HG03457 (cell line): ENCODE measurements around the gene BRSK1.
A peak's percentile ranks its signal among the peaks of the same experiment; 100 is the strongest.
"Not testable (repeated sequence)": the region's sequence is repeated elsewhere in the genome, so short reads cannot be mapped to it uniquely, and the experiment has no call there.

Experiments
- ATAC-seq: cut with Tn5 transposase; IDR thresholded peaks from one replicate; pipeline ENCODE4 v1.9.1; 2021; ENCODE audit warnings: moderate number of reproducible peaks; ENCODE audit not compliant: unreplicated experiment

BRSK1 gene

DNA sequence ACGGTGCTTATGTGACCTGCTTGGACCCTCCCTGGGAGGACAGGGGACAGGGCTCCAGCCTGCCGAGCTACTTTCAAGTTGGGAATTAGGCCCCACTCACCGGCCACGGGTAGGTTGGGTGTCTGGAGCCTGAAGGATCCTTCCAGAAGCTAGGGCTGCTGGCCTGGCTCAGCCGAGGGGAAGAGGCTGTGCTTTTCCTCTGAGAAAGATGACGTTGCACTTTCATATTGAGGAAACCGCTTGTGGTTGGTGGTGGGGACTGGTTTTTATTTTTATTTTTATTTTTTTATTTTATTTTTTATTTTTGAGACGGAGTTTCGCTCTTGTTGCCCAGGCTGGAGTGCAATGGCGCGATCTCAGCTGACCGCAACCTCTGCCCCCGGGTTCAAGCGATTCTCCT lies 41.4 kb downstream of the BRSK1 start, which contains the start of gene TMEM150B:
Gene TMEM150B, minus strand, starts transcription at position 170 of the 400 bp plus-strand sequence. CDS start 4,305 bp downstream, outside the sequence.
- no peak for ATAC-seq

DNA sequence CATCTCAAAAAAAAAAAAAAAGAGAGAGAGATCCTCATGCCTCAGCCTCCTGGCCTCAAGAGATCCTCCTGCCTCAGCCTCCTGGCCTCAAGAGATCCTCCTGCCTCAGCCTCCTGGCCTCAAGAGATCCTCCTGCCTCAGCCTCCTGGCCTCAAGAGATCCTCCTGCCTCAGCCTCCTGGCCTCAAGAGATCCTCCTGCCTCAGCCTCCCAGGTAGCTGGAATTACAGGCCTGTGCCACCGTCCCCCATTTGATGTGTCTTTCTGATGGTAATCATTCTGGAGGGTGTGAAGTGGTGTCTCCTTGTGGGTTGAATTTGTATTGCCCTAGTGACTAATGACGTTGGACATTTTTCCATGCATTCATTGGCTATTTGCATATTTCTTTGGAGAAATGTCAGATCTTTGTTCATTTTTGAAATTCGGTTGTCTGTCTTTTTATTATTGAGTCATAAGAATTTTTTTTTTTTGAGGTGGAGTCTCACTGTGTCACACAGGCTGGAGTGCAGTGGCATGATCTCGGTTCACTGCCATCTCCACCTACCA lies 45.0 kb downstream of the BRSK1 start:
- ATAC-seq = not testable (repeated sequence)

DNA sequence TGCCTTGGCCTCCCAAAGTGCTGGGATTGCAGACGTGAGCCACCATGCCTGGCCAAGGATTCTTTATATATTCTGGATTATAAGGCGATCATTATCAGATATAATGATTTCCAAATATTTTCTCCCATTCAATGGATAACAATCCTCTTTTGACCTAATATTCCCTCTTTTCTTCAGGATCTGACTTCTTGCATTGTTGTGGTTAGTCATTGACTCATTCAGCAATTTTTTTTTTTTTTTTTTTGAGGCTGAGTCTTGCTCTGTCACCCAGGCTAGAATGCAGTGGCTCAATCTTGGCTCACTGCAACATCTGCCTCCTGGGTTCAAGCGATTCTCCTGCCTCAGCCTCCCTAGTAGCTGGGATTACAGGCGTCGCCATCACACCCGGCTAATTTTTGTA lies 46.0 kb downstream of the BRSK1 start:
- not testable (repeated sequence) for ATAC-seq

DNA sequence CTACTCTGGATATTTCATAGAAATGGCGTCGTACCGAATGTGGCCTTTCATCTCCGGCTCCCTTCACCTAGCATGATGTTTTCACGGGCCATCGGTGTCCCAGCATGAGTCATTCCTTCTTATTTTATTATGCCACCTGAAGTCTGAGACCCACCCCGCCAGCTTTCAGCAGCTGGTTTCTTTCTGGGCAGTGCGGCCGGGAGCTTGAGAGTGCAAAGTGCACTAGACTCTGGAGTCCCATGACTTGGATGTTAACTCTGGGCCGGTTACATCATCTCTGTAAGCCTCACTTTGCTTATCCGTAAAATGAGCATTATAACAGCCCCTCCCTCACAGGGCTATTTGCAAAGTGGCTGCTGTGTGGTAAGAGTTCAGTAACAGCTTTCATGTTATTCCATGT lies 50.1 kb downstream of the BRSK1 start:
- ATAC-seq = no peak

DNA sequence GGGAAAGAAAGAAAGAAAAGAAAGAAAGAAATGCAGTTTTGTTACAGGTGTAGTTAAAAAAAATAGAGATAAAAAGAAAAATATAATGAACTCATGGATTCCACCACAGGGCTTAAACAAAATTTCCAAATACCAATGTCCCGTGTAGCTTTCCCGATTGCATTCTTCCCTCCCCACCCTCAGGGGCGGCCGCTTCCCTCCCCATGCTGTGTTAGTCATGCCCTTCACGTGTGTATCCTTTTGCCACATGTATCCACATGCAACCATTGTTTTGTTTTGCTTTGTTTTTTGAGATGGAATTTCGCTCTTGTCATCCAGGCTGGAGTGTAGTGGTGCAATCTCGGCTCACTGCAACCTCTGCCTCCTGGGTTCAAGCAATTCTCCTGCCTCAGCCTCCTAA lies 52.3 kb downstream of the BRSK1 start:
- ATAC-seq = no peak

DNA sequence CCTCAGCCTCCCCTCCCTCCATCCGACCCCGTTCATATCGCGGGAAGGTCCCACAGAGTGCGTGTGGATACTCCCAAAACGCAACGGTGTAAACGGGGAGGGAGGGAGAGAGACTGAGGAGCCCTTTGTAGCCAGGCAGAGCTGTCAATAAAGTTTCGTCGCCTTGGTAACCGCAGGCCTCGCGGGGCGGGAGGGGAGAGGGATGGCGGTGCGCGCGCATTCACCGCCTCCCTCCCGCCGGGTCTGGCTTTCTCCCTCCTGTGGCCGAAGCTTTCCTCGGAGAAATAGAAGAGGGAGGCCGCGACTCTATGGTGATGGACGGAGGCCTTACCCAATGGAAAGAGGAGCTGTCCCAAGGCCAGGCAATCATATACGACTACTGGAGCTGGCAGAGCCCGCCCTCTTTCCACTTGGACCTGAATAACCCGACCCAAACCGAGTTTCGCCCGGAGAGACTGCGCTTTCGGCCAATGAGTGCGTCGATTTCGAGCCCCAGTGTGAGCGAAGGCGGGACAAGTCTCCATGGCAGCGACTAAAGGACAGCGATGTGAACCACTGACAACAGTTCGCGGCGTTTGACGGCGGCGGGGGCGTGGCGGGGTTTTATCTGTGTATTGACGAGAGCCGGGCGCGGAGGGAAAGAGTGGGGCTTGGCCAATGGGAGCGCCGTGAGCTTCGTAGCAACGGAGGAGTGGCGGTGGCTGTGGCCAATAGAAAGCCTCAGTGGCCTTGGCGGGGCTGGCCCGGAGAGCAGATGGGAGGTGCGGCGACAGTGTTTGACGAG lies 55.5 kb downstream of the BRSK1 start, which contains the start of gene KMT5C:
Gene KMT5C, plus strand, starts transcription at position 772 of the 784 bp plus-strand sequence. CDS start 2,061 bp downstream, outside the sequence.
- peak; percentile 66 for ATAC-seq

DNA sequence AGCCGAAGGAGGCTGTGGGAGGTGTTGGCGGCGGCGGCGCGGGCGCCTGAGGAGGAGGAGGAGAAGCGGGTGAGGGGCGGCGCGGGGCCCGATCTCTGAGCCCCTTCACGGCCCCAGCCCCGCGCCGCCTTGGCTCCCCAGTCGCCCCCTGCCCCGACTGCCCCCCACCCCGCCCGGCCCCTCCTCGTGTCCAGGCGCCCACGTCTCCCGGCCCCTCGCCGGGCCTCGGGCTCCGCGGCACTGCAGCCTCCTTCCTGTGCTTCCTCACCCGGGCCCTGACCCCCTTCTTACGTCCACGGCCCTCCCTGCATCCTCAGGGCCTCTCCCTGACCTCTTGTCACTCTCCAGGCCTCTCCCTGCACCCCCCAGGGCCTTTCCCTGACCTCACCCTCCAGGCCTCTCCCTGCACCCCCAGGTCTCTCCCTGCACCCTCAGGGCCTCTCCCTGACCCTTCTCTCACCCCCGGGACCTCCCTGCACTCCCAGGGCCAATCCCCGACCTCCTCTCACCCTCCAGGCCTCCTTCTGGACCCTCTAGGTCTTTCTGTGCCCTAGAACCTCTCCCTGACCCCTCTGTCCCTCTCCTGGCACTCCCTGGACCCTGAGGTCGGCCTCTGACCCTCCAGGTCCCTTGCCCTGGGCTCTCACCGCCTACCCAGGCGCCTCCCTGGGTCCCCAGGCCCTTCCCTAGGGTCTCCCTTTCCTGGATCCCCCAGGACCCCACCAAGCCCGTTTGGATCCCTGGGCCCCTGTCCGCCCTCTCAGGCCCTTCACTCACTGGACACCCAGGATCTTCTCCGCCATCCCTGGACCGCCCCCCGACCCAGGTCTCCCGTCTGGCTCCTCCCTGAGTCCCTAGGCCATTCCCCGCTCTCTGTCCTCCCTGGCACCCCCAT lies 56.3 kb downstream of the BRSK1 start:
- ATAC-seq = peak; percentile 1

DNA sequence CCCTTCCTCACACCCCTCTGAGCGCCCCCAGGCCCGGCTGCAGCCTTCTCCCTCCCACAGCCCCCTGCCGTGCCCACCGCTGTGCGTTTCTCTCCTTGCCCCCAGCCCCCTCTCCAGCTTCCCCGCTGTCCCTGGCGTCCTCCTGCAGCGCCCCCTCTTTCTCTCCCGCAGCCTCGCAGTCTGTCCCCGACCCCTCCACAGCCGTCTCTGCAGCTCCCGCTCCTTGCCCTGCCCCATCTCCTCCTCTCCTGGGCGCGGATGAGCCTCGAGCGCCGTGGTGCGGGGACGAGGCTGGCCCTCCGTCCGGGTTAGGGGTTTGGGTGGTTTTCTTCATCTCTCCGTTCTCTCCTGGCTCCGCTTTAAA lies 57.0 kb downstream of the BRSK1 start:
- ATAC-seq = no peak

DNA sequence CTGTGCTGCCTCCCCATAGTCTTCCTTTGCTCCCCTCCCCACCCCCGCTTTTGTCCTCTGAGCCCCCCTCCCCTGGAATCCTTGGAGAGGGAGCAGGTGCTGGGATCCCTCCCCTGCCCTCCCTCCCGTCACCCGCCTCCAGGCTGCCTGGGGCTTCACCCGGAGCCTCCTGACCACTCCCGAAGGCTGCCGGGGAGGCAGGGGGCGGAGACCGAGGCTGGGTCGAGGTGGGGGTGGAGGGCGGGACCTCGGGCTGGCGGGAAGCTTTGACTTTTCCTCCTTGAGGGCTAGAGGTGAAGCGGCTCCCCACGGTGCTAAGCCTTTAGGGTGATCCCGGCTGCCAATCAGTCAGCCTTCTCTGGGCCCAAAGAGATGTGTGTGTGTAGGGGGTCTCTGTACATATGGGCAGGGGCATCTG lies 57.4 kb downstream of the BRSK1 start:
- ATAC-seq = no peak

DNA sequence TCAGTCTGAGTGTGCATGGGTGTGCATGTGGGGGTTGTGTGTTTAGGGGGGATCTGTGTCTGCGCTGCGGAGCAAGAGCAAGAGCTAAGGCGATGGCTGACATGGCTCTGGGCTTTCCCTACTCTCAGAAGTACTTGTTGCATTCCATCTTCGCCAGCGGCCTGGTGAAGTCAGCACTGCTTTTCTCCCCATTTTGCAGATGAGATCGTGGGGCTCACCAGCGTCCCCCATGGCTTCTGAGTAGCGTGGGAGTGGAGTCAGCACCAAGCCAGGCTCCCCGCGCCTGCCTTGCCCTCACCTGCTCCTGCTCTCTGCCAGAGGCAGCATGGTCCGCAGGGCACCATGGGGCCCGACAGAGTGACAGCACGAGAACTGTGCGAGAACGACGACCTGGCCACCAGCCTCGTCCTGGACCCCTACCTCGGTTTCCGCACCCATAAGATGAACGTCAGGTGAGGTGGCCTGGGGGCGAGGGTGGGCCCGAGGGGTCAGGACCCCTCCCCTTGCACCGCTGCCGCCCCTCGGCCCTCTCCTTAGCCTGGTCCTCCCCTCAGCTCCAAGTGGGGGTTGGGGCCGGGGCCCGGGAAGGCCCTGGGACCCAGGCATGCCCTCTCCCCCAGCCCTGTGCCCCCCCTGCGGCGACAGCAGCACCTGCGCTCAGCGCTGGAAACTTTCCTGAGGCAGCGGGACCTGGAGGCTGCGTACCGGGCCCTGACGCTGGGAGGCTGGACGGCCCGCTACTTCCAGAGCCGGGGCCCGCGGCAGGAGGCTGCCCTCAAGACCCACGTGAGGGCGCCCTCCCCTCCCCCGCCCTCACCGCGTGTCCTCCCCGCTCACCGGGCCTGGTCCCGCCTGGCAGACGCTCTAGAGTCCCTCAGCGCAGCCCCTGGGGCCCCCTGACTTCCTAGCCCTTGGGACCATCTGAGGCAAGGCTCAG lies 58.1 kb downstream of the BRSK1 start:
- ATAC-seq = no peak

DNA sequence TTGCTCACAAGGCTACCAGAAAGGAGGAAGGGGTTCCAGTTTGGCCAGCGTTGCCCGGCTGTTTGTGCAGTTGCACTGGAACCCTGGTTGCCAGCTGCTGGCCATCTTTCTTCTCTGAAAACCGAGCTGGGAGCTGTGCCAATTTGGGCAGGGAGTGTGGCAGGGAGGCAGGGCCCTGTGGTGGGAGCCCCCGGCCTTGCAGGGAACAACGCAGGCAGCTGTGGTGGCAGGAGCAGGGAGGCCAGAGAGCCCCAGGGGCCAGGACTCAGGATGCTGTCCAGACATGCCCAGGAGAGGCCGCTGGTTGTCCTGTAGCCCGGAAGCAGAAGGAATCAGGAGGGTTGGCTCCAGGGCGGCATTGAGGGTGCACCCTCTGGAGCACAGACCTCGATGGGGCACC lies 60.6 kb downstream of the BRSK1 start:
- no peak for ATAC-seq

DNA sequence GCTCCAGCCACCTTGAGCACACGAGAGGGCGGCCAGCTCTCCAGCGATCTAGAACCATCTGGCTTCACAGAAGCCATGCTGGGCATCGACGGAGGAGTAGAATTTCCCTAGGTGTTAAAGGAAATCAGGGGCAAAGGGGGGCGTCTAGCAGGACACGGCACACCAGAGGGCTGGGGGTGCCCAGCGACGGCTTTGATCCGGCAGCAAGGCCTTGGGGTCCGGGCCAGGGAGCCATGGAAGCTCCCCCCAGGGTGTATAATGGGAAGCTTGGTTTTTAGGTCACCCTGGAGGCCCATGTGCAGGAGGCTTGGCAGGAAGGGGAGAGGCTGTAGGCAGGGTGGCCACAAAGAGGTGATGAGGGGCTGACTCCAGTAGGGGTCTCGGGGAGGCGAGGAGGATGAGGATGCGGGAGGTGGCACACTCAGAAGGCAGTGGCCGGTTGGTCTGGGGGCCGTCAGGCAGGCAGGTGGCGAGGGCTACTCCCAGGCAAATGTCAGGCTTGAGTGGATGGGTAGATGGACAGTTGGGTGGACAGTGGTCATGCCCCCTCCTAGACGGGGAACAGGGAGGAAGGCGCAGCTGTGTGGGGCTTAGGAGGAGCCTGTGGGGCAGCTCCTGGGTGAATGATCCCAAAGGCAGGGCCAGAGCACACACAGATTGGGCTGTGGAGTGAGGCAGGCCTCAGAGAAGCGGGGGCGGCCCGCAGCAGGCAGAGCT lies 61.5 kb downstream of the BRSK1 start:
- ATAC-seq = no peak

DNA sequence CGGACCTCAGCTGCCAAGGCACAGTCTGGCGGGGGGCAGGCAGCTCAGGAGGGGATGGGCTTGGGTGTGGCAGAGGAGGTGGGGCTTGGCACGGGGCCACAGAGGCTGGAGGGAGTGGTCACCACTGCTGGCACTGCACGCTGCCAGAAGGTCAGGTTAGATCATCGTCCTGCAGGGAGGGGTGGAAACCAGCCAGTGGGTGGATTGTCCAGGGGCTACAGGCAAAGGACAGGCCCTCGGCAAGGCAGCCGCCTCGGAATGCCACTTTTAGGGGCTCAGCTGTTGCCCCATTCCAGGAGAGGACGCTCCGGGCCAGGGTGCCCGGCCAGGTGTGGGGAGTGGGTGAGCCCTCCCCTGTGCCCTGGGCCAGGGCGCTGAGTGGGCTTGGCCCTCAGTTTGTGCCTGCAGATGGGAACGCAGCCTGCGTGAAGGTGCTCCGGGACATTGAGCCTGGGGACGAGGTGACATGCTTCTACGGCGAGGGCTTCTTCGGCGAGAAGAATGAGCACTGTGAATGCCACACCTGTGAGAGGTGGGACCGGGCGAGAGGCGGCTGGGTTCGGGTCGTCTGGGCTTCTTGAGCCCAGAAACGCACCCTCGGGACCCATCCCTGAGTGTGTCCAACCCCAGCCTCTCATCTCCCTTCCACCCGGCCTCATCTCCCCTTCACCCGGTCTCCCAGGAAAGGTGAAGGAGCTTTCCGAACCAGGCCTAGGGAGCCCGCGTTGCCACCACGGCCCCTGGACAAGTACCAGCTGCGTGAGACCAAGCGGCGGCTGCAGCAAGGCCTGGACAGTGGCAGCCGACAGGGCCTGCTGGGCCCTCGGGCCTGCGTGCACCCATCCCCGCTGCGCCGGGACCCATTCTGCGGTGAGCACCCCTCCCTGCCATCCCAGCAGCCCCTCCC lies 62.3 kb downstream of the BRSK1 start:
- ATAC-seq = no peak

DNA sequence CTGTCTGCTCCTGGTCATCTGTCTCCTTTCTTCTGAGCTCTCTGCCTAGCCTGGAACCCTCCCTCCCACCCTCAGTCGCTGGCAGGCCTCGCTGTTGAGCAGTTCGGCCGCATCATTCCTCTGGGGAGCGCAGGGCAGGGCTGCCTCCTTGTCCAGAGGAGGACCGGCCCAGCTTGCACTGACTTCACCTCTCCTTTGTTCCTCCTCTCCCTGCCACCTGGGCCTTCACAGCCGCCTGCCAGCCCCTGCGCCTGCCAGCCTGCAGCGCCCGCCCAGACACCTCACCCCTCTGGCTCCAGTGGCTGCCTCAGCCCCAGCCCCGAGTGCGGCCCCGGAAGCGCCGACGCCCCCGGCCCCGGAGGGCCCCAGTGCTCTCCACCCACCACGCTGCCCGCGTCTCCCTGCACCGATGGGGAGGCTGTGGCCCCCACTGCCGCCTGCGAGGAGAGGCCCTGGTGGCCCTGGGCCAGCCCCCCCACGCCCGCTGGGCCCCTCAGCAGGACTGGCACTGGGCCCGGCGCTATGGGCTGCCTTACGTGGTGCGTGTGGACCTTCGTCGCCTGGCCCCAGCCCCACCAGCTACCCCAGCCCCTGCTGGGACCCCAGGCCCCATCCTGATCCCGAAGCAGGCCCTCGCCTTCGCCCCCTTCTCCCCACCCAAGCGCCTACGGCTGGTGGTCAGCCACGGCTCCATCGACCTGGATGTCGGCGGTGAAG lies 63.1 kb downstream of the BRSK1 start:
- no peak for ATAC-seq

DNA sequence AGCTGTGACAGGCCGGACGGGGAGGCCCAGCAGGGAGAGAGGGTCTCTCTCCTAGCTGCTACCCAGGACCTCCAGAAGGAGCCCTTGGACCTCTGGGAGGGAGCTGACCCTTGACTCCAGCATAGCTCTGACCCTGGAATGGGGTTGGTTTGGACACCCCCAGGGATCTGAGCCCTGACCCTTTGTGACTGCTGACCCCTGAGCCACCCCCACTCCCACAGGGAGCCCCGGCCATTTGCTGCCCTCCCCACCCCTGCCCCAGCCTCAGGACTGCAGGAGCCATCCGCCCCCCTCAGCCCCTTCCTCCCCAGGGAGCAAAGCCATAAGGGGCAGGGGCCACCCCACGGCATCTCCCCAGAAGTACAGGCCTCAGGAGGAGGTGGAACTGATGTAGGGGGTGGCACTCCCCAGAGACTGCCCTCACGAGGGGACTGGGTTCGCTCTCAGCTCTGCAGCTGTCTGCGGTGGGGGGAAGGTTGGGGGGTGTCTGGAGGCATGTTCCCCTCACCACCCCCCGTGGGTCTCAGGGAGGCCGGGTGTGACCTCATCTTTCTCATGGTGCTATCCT lies 63.7 kb downstream of the BRSK1 start:
- no peak for ATAC-seq

DNA sequence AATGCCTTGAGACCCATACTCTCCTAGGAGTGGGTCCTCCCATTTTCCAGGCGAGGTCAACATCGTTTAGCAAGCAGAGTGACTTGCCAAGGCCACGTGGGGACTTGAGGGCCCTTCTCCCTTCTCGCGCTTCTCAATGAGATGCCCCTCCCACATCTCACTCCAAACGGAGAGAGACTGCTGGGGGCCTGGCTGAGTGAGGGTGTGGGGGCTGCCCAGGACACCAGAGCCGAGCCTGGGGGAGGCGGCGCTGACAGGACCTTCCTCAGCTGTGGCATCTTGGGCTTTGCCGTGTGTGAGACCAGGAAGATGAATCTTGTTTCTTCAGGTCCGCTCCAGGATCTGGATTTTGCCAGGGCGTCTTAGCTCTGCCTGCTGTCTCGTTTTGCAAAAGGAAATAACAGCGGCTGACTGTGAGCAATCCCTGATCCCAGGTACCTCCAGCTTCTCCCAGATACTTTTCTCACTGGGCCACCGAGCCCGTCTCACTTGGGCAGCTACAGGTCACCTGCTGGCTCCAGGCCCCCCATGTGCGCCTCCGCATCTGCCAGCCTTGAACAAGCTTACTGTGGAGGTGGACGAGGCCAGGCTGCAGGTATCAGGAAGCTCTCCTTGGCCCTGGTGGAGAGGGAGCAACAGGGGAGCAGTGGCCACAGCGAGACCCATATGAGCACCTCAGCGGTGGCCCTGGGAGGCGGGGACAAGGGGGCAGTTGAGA lies 64.7 kb downstream of the BRSK1 start:
- no peak for ATAC-seq

DNA sequence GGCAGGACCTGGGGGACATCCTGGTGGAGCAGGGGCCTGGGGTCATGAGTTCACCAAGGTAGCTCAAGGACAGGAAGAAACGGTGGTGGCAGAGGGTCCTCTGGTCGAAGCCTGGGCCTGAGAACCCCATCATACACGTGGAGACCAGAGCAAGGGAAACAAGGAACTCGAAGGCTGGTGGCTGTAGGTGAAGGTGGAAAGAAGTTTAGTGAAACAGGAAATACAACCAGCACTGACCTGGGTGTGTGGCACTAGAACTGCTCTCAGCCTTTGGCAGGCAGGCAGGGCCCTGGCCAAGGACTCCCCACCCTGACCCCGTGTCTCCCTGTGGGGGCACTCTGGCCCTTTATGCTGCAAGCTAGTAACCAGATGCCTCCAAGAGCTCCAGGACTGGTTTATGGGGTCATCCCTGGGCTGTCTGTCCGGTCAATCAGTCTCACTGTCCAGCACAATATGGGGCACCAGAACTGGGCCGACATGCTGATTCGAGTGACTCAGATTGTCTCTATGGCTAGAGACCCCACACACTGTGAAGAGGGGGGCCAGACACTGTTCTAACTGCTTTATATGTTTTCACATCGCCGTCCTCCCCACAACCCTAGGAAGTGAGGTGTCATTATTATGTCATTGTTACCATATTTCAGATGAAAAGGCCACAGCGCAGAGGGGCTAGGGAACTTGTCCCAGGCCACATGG lies 67.0 kb downstream of the BRSK1 start:
- ATAC-seq = no peak
